Tongue (tissue), 2 donors: ENCODE measurements around the gene USP13. TPM values are rescaled to one million over a fixed set of nuclear protein-coding genes. Genes with fewer than 3 reads are reported as not detected.
"Not testable (repeated sequence)": the region's sequence is repeated elsewhere in the genome, so short reads cannot be mapped to it uniquely, and the experiment has no call there.

Experiments used
- DNase-seq: peaks from one replicate; pipeline ENCODE4 v3.0.0-alpha.2; 2015
- total RNA-seq: library from RNA; depleted of rRNA; stranded (reverse); fragments of >200 nt; gene quantifications from one replicate; pipeline ENCODE4 v1.2.3, GENCODE V29; 2014

Gene USP13, protein sequence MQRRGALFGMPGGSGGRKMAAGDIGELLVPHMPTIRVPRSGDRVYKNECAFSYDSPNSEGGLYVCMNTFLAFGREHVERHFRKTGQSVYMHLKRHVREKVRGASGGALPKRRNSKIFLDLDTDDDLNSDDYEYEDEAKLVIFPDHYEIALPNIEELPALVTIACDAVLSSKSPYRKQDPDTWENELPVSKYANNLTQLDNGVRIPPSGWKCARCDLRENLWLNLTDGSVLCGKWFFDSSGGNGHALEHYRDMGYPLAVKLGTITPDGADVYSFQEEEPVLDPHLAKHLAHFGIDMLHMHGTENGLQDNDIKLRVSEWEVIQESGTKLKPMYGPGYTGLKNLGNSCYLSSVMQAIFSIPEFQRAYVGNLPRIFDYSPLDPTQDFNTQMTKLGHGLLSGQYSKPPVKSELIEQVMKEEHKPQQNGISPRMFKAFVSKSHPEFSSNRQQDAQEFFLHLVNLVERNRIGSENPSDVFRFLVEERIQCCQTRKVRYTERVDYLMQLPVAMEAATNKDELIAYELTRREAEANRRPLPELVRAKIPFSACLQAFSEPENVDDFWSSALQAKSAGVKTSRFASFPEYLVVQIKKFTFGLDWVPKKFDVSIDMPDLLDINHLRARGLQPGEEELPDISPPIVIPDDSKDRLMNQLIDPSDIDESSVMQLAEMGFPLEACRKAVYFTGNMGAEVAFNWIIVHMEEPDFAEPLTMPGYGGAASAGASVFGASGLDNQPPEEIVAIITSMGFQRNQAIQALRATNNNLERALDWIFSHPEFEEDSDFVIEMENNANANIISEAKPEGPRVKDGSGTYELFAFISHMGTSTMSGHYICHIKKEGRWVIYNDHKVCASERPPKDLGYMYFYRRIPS
- total RNA-seq = 51.9 TPM

DNA sequence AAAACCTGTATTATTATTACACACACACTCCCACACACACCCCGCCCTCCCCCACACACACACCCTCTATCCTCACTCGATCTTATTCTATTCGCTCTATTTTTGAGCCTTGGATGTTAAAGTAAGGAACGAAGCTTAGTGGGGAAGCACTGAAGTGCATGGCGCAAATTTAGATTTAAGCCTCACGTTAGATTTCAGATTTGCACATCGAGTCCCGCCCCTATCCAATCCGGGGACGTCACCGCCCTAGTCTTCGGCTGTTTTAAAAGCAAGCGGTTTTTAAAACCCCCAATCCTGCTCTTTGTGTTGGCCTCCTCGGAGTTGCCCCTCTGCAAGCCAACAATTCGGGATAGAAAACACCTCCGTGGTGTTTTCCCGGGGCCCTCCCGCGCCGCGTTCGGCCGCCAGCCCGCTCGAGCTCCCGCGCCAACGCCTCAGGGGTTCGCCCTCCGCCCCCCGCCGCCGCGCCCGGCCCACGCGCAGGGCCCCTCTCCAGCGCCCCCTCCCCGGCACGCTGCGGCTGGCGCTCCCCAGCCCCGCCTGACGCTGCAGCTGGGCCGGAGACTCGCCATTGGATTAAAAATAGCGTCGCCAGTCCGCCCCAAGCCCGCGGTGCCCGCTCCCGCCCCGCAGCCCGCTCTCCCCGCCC lies at the start of gene USP13:
Gene USP13 (plus strand): TSS at position 594 of the 649 bp plus-strand sequence. CDS start 186 bp downstream, outside the sequence.
- peak; percentile 93 for DNase-seq

DNA sequence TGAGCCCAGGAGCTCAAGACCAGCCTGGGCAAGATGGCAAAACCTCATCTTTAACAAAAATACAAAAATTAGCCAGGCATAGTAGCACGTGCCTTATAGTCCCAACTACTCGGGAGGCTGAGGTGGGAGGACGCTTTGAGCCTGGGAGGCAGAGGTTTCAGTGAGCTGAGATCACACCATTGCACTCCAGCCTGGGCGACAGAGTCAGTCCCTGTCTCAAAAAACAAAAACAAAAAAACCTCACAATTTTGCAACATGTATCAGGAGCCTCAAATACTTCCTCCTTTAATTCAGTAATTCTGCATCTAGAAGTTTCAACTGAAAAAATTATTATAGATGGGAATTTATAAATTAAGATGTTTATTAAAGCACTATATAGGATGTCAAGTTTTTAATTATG lies 49.5 kb upstream of the USP13 start:
- DNase-seq = no peak

DNA sequence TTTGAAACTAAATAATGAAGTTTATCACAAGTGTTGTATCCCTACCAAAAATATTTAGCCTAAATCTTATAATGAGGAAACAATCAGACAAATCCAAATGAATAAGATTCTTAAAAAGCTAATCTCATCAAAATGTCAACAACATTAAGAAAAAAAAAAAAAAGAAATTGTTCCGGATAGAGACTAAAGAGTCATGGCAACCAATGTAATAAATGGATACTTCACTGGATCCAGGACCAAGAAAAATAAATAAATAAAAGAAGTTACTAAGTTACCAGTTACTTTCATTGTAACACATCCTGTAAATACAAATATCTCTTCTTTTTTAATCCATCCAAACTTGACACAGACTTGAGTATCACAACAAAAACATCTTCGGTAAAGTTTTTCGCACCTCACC lies 49.0 kb upstream of the USP13 start:
- no peak for DNase-seq

DNA sequence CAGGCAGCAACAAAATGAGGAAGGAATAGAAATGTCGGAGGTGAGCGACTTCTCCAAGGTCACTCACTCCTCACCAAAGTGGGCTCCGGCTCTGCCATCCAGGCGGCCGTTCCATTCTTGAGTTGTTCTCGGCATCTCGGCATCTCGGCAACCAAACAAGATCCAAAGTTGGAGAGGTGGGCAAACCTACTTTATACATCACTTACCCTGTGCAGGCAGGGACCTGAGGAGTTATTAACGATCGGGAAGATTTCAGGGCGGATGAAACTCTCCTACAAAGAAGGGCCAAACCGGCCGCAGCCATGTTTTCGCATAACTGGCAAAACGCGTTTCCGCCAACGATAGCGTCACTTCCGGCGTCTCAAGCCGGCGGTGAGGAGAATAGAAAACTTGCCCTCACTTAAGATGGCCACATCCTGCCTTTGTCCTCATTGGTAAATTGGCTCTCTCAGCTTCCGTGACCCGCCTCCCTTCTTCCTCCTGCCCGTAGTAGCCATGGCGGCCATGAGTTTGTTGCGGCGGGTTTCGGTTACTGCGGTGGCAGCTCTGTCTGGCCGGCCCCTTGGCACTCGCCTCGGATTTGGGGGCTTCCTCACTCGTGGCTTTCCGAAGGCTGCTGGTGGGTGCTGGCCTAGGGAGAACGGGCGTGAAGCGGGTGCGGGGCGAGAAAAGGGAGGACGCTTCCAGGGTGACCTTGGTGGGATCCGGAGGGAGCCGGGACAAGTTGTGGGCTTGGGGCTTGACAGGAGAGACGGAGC lies 48.3 kb upstream of the USP13 start, which contains the start of the genes MRPL47 and NDUFB5:
Gene MRPL47 (minus strand): TSS at position 318 of the 758 bp plus-strand sequence. CDS start 14 bp downstream, at position 304.
Gene NDUFB5 (plus strand): TSS at position 474 of the 758 bp plus-strand sequence. CDS start 22 bp downstream, at position 496.
- DNase-seq = peak; percentile 99

DNA sequence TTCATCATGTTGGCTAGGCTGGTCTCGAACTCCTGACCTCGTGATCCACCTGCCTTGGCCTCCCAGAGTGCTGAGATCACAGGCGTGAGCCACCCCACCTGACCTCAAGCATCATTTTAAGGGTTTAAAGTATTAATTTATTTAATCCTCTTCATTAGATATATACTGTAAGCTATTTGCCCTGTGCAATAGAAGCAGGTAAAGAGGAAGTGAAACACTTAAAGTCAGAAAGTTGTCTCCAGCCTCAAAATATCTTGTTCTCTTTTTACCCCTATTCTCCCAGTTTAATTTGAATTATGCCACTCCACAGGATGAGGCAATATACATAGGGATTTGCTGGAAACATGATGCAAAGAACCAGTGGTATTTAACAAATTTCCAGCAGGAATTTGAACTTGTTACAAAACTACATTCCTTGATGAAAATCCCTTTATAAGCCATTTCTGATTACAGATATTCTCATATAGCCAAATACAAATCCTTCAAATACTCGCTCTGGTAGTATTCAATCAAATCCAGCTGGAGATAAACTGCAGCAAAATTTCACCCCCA lies 46.2 kb upstream of the USP13 start:
- no peak for DNase-seq

DNA sequence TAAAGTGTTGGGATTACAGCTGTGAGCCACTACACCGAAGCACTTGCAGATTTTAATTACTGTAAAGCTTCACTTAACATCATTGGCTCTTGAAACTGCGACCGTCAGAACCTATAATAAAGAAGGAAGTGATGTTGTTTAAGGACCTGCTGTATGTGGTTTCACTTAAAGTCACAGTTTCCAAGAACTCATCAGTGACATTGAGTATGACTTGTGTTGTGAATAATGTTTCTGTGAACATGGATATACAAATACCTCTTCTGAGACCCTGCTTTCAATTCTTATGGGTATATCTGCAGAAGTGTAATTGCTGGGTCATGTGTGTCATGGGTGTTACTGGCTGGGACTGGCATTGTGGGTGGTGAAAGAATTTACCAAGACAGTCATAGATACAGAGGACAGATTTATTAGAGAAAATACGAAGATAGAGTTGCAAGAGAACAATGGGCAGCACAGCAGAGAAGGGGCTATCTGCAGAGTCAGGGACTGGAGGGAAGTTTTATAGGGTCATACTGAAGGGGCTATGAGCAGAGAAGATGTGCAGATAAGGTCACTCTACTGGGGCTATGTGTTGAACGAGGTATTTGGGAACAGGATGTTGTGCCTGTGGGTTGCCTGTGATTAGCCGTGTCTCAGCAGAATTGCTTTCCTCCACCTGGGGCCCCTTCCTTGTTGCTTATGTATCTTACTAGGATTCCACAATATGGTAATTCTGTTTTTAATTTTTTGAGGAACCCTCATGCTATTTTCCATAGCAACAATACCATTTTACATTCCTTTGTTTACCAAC lies 43.7 kb upstream of the USP13 start:
- DNase-seq = no peak

DNA sequence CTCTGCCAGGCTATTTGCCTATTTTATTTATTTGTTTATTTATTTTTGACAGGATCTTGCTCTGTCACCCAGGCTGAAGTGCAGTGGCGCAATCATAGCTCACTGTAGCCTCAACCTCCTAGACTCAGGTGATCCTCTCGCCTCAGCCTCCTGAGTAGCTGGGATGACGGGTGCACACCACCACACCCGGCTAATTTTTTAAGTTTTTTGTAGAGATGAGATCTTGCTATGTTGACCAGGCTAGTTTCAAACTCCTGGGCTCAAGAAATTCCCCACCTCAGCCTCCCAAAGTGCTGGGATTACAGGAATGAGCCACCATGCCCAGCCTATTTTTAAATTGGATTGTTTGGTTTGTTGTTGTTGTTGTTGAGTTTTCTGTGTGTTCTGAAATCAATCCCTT lies 42.8 kb upstream of the USP13 start:
- no peak for DNase-seq

DNA sequence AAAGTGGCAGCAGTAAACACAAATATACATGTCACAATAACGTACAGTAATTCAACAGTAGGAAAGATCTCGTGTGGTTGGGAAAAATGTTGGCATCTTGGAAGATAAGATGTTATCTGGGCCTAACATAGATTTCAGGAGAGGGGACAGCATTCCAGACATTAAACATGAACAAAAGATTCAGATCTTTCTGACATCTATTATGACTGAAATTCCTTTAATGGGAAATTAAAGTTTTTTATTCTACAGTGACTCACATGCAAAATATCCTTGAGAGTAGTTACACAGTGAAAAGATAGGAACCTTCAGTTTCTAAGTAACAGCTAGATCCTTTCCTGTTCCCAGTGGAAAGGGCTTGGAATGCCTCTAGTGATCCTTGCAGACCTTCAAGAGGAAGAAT lies 39.0 kb upstream of the USP13 start:
- no peak for DNase-seq

DNA sequence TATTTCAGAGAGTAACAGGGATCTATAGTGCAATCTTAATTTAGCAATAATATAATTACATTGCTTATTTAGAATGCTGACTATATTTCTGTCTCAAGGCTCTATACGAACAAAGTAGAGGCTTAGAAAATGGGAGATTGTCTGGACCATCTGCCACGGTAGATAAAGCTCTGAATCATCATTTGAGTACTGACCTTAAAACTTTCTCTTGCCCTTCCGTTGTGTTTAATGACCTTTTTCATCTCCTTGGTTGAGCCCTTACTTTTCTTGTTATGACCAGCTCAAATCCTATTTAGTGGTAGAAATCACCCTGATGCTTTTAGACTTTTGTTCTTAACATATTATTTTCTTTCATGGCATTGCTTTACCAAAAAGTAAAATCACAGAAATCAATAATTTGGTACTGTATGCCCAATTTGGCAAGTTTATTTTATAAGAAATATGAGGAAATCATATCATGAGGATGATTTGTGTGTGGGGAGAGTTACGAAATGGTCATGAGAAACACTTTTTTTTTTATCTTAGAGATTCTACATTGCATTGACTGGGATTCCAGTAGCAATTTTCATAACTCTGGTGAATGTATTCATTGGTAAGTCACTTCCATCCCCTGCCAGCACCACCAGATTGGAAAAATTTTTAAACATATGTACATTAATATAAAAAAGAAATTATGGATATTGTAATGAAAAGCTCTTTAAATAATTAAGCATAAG lies 37.2 kb upstream of the USP13 start:
- no peak for DNase-seq

DNA sequence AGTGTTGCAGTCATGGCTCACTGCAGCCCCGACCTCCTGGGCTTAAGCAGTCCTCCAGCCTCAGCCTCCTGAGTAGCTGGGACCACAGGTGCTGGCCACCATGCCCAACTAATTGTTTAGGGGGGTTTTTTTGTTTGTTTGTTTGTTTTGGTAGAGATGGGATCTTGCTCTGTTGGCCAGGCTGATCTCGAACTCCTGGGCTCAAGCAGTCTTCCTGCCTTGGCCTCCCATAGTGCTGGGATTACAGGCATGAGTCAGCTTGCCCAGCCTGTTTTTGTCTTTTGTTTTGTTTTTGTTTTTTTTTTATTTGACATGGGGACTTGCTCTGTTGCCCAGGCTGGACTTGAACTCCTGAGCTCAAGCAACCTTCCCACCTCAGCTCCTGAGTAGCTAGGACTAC lies 30.8 kb upstream of the USP13 start:
- no peak for DNase-seq

DNA sequence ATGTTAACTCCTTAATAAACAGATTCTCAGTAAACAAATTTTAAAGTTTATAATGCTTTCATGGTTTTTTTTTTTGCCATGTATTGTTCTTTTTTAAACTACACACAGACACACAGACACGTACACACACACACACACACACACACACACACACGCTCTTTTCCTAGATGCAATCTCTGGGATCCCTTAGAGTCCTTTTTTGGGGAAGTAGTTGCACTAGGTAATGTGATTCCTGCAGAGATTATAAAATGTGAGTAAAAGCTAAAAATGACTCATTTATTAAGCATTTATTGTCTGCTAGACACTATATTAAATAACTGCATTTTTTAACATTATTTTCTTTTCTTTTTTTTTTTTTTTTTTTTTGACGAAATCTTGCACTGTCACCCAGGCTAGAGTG lies 28.4 kb upstream of the USP13 start:
- DNase-seq = no peak

DNA sequence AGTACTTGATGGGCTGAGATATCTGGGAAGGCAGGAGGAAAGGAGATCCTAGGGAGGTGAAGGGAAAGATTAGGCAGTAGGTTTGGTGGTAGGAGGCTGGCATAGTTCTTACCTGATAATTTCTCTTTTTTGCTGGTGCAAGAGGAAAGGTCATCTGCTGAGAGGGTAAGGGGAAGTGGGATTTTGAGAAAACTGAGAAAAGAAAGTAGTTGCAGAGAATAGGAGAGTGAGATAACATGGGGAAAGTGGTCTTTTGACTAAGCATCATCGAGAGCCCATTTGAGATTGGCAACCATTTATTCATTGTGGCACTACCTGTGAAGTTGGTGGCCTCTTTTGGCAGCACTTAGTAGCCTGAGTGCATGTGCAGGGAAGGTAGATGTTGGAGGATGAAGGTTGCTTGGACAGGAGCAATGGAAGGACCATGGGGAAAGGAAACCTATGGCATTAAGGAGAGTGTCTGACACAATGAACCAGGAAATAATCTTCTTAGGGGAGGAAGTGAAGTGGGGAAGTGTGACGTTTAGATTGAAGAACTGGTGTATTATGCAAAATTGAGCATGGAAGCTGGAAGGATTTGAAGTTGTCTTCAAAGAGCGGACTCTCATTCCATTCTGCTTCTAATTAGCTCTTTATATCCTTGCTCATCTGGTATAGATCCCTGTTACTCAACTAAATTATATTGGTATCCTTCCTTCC lies 21.9 kb upstream of the USP13 start:
- DNase-seq = no peak

DNA sequence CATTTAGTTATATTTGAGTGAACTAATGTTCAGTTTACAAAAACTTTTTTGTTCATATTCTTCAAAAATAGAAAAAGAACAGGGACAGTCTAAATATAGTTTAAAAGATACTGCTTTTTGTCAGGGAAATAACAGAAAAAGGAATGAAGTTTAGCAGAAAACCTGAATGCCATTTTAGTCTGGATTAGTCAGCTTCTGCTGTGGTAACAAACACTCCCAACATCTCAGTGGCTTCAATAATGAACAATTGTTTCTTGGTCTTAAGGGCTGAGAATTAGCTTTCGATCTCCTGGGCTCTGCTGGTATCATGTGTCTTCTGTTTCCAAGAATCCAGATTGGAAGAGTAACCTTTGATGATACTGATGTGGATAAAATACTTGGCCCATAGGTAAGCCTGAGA lies 12.4 kb upstream of the USP13 start:
- DNase-seq = no peak

DNA sequence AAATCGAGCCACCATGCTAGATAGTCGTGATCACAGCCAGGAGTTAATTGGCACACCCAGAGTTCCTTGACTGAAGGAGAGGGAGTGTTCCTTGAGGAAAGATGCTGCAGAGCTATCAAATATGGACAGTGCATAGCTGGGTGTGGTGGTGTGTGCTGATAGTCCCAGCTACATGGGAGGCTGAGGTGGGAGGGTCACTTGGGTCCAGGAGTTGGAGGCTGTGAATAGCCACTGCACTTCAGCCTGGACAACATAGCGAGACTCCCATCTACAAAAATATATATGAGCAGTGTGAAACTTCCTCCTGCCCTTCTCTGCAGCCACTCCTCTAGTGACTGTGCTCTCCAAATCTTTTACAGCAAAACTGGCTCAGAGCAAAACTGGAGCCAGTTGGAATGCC lies 10.0 kb upstream of the USP13 start:
- DNase-seq = no peak

DNA sequence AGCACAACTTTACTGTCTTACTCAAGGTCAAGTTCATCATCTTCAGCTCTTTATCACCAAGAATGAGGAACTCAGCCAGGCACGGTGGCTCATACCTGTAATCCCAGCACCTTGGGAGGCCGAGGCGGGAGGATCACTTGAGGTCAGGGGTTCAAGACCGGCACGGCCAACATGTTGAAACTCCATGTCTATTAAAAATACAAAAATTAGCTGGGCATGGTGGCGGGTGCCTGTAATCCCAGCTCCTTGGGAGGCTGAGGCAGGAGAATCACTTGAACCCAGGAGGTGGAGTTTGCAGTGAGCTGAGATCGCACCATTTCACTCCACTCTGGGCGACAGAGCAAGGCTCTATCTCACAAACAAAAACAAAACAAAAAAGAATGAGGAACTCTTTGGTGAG lies 9.0 kb upstream of the USP13 start:
- not testable (repeated sequence) for DNase-seq

DNA sequence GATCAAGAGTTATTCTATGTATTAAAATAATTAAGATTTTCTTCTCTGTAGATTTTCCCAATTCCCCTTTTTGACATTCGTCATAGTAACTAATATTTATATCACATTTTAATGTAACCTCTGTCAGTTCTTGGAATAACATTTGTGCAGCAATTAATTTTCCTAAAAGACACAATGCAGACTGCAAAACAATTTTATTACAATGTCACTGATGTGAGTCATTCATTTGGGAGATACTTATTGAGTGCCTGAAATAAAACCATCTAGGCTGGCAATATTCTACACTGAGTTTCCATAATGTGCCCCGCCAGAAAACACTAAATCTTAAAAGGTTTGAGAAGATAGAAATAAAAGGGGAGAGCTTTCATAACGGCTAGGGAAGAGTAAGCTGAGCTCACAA lies 6.7 kb upstream of the USP13 start:
- no peak for DNase-seq

DNA sequence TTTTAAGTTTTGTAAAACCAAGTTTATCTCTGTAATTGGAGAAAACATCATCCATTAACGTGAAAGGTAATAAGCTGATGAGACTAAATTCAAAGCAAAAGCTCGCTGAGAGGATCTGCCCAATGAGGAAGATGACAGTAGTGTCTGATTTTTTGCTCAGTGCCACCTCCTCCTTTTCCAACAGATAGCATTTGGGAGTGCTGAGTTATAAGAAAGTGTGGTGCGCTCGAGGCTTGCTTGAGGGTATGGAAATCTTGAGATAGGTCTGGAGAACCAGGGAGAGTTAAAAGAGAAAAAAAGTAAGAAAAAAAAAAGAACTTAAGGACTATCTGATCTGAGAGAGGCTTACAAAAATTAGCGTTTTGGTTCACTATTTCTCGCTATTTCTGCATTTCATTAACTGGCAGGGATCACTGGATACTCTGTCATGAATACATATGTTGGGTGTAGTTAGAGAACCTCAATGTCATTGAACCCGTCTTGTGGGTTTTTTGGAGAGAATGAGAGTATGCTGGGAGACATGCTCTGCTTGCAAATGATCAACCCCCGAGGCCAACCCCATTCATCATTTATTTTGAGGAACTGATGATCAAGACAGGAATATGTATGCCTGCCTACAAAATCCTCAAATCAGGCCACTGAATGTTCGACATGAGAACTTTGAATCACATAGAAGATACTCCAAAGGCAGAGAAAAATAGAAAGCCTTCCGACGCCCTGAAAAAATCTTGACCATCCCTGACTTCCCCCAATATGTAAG lies 973 bp upstream of the USP13 start:
- no peak for DNase-seq

DNA sequence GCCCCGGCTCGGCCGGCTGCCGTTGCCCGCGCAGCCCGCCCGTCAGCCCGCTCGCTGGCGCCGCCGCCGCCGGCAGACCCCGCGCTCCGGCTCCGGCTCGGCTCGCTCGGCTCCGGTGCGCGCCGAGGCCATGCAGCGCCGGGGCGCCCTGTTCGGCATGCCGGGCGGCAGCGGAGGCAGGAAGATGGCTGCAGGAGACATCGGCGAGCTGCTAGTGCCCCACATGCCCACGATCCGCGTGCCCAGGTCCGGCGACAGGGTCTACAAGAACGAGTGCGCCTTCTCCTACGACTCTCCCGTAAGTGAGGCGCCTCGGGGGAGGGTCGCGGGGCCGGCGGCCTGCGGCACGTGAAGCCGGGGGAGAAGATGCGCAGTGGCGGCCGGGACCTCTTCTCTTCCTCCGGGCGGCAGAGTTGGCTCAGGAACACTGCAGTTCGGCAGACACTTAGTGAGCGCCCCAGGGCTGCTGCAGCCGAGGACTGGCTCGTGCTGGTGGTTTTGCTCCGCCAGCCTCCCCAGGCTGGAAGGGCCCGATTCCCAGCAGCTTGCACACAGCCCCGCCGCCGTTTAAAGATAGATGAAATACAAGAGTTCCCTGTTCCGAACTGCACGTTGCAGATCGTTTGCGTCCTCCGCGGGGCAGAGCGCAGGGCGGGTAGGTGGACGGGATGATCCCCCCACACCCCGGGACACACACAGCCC lies 407 bp downstream of the USP13 start:
- peak; percentile 88 for DNase-seq
